ENCODE results near the gene PI4KA. TPM values are rescaled to one million over a fixed set of nuclear protein-coding genes. Genes with fewer than 3 reads are reported as not detected.
"Not testable (repeated sequence)": the region's sequence is repeated elsewhere in the genome, so short reads cannot be mapped to it uniquely, and the experiment has no call there.

PI4KA gene
- total RNA-seq, 1 donor from 2014 or later: 140 TPM

GRCh38 chr22:20741008-20741633, 117.5 kb downstream of the PI4KA start:
- DNase-seq (ENCODE audit: low spot score, unreplicated experiment): no peak
- no peak overlapping the region for H3K27ac Mint-ChIP-seq
- H3K4me3 Mint-ChIP-seq (ENCODE audit: low read depth): no peak overlapping the region
- peaks cover 23% of the 10 kb centered on the region for H3K36me3 Mint-ChIP-seq (ENCODE audit: insufficient read depth)
- H3K9me3 Mint-ChIP-seq (ENCODE audit: low read depth): peaks cover 9% of the 10 kb centered on the region
- TF ChIP-seq CTCF (IDR thresholded peaks at IDR 0.05; ENCODE audit: unreplicated experiment): no peak
- no peaks in the 10 kb centered on the region for H3K4me1 Mint-ChIP-seq (ENCODE audit: low read depth)
- no peaks in the 10 kb centered on the region for H3K27me3 Mint-ChIP-seq

- TF ChIP-seq CTCF (IDR thresholded peaks at IDR 0.05; ENCODE audit: unreplicated experiment): no peak
- Mint-ChIP-seq H3K27ac (no peak overlapping the region), H3K27me3 (no peaks in the 10 kb centered on the region), H3K36me3 (ENCODE audit: insufficient read depth) (peaks cover 23% of the 10 kb centered on the region), H3K4me1 (ENCODE audit: low read depth) (no peaks in the 10 kb centered on the region), H3K4me3 (ENCODE audit: low read depth) (no peak overlapping the region), H3K9me3 (ENCODE audit: low read depth) (peaks cover 9% of the 10 kb centered on the region)
- DNase-seq (ENCODE audit: low spot score, unreplicated experiment): no peak
These were observed 118.2 kb downstream of the PI4KA start for GRCh38 chr22:20740222-20740951.

- Mint-ChIP-seq H3K4me3 (ENCODE audit: low read depth) (no peak overlapping the region), H3K27me3 (no peaks in the 10 kb centered on the region), H3K36me3 (ENCODE audit: insufficient read depth) (peaks cover 23% of the 10 kb centered on the region), H3K9me3 (ENCODE audit: low read depth) (peaks cover 9% of the 10 kb centered on the region), H3K27ac (no peak overlapping the region), H3K4me1 (ENCODE audit: low read depth) (no peaks in the 10 kb centered on the region)
- no peak for TF ChIP-seq CTCF (IDR thresholded peaks at IDR 0.05; ENCODE audit: unreplicated experiment)
- no peak for DNase-seq (ENCODE audit: low spot score, unreplicated experiment)
These were observed 120.1 kb downstream of the PI4KA start for GRCh38 chr22:20738394-20739089.

- H3K4me3 Mint-ChIP-seq (ENCODE audit: low read depth); H3K27me3 Mint-ChIP-seq; H3K9me3 Mint-ChIP-seq (ENCODE audit: low read depth); H3K4me1 Mint-ChIP-seq (ENCODE audit: low read depth); H3K27ac Mint-ChIP-seq; DNase-seq (ENCODE audit: low spot score, unreplicated experiment): not testable (repeated sequence)
- peaks cover 21% of the 10 kb centered on the region for H3K36me3 Mint-ChIP-seq (ENCODE audit: insufficient read depth)
These were observed 121.7 kb downstream of the PI4KA start for GRCh38 chr22:20736891-20737290.

- not testable (repeated sequence) for H3K4me3 Mint-ChIP-seq (ENCODE audit: low read depth); H3K27ac Mint-ChIP-seq; DNase-seq (ENCODE audit: low spot score, unreplicated experiment); H3K9me3 Mint-ChIP-seq (ENCODE audit: low read depth); H3K4me1 Mint-ChIP-seq (ENCODE audit: low read depth); H3K27me3 Mint-ChIP-seq
- H3K36me3 Mint-ChIP-seq (ENCODE audit: insufficient read depth): peaks cover 11% of the 10 kb centered on the region
These were observed 123.1 kb downstream of the PI4KA start for GRCh38 chr22:20735356-20736162.

GRCh38 chr22:20732431-20732830, 126.2 kb downstream of the PI4KA start:
- H3K4me1 Mint-ChIP-seq (ENCODE audit: low read depth); H3K9me3 Mint-ChIP-seq (ENCODE audit: low read depth); H3K27me3 Mint-ChIP-seq; H3K4me3 Mint-ChIP-seq (ENCODE audit: low read depth); H3K27ac Mint-ChIP-seq; H3K36me3 Mint-ChIP-seq (ENCODE audit: insufficient read depth); DNase-seq (ENCODE audit: low spot score, unreplicated experiment): not testable (repeated sequence)

All from progenitor cell of endocrine pancreas (in vitro differentiated cells).